Measurements from ENCODE around the gene DNAJC1.

The DNAJC1 gene

DNA sequence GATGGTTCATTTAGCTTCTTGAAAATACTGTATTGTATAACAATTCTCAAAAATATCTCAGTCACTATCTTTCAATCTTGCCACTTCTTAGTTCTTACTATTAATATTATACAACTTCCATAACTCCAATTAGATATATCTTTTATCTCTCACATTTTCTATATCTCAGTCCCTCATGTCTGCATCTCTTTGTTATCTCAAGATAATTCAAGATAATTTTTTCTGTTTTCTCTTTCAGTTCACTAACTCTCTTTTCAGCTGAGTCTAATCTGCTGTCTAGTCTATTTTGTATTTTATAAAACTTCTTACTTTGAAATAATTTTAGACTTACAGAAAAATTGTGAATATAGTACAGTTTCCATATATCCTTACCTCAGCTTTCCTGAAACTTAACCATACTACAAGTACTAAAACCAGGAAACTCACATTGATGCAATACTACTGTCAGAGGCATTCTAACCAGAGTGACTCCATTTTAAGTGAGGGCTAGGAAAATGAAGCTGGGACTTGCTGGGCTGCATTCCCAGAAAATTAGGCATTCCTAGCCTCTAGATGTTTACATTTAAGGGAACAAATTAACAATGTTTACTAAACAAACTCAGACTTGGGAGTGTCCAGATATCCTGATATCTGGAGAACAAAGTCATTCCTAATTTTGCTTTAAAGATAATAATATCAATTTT is 38.4 kb downstream of the DNAJC1 start:
- no peak for DNase-seq (ENCODE audit: low read depth, low spot score)
- H3K27ac ChIP-seq = no peak overlapping the region

DNA sequence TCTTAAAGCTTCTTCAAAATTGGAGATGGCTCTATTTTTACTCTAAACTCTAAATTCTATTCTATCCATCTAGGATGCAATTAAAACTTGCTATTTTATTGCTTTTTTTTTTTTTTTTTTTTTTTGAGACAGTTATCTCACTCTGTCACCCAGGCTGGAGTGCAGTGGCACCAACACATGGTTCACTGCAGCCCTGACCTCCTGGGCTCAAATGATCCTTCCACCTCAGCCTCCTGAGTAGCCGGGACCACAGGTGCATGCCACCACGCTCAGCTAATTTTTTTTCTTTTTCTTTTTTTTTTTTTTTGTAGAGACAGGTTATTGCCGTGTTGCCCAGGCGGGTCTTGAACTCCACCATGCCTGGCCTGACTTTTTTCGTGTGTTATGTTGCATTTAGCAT is 41.2 kb downstream of the DNAJC1 start:
- DNase-seq (ENCODE audit: low read depth, low spot score) = no peak
- H3K27ac ChIP-seq = no peak overlapping the region

DNA sequence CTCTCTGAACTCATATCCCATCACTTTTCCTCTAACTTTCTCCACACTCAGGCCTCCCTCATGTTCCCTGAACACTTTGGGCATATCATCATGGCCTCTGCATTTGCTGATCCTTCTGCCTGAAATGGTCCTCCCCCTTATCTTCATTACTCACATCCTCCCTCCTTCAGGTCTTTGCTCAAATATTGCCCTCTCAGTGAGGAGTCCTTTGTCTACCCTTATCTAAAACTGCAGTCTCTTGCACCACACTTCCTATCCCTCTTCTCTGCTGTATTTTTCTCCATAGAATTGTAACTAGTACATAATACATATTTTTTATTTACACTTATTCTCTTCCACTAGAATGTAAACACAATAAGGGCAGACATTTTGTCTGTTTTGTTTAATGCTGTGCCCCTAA is 41.7 kb downstream of the DNAJC1 start:
- DNase-seq (ENCODE audit: low read depth, low spot score) = no peak
- H3K27ac ChIP-seq = no peak overlapping the region

DNA sequence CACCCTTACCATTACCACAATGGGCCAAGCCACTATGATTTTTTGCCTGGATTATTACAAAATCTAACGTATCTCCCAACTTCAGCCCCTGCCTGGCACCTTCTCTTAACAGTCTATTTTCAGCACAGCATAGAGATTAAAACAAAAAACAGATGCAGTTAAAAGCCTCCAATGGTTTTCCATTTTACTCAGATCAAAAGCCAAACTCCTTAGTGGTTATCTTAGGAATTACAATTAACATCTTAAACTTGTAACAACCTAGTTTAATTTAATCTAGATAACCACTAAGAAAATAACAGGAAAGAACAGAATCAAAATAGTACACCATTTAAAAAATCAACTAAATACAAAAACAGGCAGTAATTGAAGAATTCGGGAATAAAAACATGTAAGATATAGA is 43.5 kb downstream of the DNAJC1 start:
- DNase-seq (ENCODE audit: low read depth, low spot score) = no peak
- H3K27ac ChIP-seq = no peak overlapping the region

DNA sequence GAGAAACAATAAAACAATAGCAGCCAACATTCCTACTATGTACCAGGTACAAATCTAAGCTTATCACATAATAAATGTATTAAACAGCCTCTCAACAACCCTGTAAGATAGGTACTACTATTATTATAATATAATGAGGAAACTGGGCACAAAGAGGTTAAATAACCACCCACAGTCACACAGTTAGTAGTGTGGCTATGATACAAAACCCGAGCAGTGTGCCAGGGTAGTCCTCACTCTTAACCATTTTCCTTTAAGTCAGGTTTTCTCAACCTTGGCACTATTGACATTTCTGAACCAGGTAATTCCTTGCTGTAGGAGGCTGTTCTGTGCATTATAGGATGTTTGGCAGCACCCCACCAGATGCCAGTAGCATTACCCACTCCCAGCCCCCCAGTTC is 48.8 kb downstream of the DNAJC1 start:
- DNase-seq (ENCODE audit: low read depth, low spot score) = no peak

DNA sequence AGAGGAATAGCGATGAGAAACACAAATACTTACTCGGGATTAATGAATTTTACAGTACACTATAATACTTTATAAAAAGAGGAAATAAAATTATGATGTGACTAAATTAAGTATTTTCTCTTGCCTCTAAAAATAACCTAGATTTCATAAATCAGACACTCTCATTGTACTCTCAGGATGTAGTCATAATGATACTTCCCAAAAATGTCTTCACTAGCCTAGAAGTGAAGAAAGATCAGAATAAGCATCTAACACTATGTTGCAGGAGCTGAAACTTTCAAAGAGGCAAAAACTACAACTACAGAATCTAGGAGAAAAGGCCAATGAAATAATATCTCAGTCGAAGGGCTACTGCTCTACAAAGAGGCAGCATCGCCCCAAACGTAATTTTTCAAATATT is 49.4 kb downstream of the DNAJC1 start:
- H3K27ac ChIP-seq = no peak overlapping the region
- DNase-seq (ENCODE audit: low read depth, low spot score) = no peak

More for the DNA sequence above, 48.8 kb downstream of the DNAJC1 start:
- no peak overlapping the region for H3K27ac ChIP-seq

DNA sequence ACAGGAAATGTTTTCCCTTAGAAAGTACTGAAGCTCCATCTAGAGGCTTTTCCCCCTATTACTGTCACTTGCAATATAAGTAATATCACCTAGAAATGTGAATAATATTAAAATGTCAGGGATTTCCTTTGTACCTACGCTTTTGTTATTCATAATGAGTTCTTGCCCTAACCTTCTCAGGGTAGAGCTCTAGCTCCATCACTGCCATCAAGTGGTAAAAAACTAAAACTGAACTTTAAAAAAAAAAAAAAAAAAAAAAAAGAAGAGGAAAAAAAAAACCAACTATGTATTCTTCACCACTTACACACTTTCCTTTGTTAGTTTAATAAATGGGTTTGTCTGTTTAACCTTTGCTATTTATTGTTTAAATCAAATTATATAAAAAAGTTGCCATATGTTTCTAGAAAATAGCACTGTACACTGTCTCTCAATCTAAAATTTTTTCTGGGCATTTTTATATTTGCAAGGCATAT is 49.9 kb downstream of the DNAJC1 start:
- no peak overlapping the region for H3K27ac ChIP-seq
- peak; percentile 34 for DNase-seq (ENCODE audit: low read depth, low spot score)

DNA sequence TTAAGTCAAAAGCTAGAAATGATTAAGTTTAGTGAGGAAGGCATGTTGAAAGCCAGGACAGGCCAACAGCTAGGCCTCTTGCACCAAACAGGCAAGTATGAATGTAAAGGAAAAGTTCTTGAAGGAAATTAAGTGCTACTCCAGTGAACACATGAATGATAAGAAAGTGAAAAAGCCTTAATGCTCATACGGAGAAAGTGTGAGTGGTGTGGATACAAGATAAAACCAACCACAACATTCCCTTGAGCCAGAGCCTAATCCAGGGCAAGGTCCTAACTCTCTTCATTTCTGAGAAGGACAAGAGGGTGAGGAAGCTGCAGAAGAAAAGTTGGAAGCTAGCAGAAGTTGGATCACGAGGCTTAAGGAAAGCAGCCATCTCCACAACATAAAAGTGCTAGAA is 53.0 kb downstream of the DNAJC1 start:
- H3K27ac ChIP-seq = no peak overlapping the region
- no peak for DNase-seq (ENCODE audit: low read depth, low spot score)

DNA sequence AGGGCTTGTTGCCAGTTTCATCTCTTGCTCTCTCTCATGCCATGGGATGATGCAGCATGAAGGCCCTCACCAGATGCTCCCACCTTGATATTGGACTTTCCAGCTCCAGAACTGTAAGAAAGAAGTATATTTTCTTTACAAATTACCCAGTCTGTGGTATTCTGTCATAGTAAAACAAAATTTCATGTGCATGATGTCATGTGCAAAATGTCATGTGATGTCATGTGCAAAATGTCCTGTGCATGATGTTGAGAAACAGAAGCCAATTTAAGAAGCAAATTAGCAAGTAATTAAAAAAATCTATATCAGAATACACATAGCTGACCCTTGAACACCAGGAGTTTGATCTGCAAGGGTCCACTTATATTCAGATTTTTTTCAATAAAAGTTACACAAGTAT is 56.6 kb downstream of the DNAJC1 start:
- H3K27ac ChIP-seq = no peak overlapping the region
- no peak for DNase-seq (ENCODE audit: low read depth, low spot score)

DNA sequence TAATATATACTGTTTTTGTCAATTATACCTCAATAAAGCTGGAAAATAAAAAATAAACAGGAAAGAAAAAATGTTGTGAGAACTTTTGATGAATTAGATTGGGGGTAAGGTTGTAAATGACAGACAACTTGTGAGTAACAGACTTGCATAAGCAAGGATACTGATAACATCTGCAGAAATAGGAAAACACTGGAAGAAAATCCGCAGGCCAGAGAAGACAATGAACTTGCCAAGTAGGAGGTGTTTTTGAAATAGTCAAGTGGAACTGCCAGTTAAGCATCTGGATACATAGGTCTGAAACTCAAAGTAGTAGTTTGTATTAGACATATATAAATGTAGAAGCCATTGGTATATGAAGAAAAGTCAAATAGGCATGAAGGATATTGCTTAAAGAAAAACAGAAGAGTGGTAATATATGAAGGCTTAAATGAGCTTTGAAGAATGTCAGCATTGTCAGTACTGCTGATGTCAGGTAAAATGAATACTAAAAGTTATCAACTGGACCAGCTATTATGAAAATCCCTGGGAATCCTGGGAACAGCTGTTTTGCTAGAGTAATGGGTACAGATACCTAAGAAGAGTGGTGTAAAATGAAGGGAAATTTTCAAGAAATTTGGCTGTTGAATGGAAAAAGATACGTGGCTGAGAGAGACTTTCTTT is 58.7 kb downstream of the DNAJC1 start:
- no peak for DNase-seq (ENCODE audit: low read depth, low spot score)
- H3K27ac ChIP-seq = no peak overlapping the region

DNA sequence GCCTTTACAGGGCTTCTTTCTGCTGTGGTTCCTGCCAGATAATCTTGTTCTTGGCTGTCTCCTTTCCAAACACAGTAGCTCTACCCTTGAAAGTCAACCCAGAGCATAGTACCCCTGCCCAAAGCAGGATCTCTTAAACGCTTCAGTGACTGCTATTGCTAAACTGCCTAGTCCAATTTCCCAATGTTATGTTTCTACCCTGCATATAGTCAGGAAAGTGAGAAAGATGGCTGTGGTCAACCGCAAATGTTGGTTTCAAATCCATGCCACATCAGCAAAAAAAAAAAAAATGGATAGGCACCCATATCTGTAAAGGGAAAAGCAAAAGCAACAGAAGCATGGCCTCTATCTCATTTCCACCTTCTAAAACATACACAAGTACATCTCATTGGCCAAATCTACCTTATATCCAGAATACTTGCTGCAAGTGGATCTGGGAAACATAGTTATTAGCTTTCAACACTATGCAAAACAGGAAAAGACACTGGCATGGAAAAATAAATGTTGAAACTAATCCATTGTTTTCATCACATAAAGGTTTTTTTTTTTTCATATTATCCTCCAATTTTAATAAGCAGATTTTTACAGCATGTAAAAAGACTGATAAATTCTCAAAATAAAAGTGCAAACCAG is 59.8 kb downstream of the DNAJC1 start:
- no peak overlapping the region for H3K27ac ChIP-seq
- DNase-seq (ENCODE audit: low read depth, low spot score) = no peak

DNA sequence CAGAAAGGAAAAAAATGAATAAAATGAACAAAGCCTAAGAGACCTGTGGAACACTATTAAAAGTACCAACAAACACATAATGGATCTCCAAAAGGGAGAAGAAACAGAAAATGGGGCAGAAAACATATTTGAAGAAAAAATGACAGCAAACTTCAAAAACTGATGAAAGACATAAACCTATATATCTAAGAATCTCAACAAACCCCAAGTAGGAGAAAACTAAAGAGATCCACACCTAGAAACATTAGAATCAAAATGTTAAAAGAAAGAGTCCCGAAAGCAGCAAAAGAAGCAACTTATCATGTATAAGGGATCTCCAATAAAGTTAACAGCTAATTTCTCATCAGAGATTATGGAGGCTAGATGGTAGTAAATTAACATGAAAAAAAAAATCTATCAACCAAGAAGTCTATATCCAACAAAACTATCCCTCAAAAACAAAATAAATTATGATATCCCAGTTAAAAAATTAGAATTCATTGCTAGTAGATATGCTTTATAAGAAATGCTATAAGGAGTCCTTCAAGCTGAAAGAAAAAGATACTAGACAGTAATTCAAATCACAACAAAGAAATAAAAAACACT is 68.0 kb downstream of the DNAJC1 start:
- DNase-seq (ENCODE audit: low read depth, low spot score) = no peak
- no peak overlapping the region for H3K27ac ChIP-seq

DNA sequence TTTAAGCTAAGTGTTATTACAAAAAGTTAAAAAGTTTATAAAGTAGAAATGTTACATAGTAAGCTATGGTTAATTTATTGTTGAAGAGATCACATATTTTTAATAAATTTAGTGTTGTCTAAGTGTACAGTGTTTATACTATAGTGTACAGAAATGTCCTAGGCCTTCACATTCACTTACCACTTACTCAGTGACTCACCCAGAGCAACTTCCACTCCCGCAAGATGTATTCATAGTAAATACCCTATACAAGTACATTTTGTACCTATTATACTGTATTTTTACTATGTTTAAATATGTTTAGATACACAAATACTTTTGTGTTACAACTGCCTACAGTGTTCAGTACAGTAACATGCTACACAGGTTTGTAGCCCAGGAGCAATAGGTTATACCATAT is 69.2 kb downstream of the DNAJC1 start:
- DNase-seq (ENCODE audit: low read depth, low spot score) = no peak
- no peak overlapping the region for H3K27ac ChIP-seq

DNA sequence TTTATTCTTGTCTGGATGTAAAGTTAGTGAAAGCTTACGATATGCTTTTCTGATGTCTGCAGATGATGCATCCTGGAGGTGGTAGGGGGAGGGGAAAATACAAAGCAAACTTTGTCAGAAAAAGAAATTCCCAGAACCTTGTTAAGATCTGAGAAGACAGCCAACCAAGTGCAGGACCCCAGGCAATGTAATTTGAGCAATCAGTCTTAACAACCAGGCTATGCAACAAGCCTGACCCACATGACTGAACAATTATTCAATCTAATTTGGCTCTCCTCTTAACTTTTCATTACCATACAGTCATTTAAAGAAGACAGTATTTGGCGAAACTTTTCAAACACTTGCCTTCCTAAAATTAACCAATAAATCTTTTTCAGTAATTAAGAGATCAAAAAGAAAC is 74.5 kb downstream of the DNAJC1 start:
- H3K27ac ChIP-seq = no peak overlapping the region
- no peak for DNase-seq (ENCODE audit: low read depth, low spot score)

DNA sequence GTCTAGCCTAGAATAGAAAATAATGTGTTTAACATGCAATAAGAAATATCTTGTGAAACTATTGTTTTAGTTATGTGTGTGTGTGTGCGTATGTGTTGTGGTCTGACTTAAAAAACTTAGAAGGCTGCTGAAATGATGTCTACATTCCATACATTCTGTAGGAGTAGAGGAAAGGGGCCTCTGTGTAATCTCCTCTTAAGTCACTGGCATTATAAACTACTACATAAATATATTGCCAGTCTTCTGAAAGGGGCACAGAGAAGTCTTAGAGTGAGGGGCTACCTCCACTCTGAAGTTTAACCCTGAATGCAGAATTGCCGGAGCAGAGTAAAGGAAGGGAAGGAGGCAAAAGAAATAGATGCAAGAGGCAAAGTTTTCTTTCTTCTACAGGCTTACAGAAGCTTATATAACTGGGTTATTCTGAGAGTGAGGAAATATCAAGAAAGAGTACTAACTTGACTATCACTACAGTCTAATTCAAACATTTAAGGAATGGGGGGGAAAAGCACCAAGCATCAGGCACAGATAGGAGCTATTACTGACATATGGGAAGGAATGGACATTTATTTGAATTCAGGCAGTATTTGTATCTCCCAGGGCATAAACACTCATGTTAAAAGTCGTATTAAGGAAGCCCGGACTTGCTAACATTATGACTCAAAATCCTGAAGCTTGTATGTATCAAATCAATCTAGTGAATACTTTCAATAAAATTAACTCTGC is 75.7 kb downstream of the DNAJC1 start:
- DNase-seq (ENCODE audit: low read depth, low spot score) = no peak
- peak overlapping the region; percentile 69 for H3K27ac ChIP-seq

DNA sequence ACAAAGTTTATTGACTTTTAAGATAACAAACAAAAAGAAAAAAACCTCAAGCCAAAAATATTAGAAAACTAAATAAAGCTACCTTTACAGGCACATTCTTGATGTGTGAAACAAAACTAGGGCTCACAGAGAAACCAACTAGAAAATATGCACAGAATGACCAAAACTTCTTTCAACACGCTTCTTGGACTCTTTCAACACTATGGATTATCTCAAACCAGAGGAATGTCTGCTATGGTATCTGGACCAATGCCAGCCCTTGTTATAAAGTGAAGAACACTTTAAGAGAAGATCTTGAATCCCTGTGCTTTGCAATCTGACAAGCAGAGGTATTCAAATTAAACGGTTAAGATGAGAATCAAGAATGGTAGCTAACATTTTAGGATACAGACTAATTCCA is 76.6 kb downstream of the DNAJC1 start:
- peak; percentile 59 for DNase-seq (ENCODE audit: low read depth, low spot score)
- peak overlapping the region; percentile 69 for H3K27ac ChIP-seq

DNA sequence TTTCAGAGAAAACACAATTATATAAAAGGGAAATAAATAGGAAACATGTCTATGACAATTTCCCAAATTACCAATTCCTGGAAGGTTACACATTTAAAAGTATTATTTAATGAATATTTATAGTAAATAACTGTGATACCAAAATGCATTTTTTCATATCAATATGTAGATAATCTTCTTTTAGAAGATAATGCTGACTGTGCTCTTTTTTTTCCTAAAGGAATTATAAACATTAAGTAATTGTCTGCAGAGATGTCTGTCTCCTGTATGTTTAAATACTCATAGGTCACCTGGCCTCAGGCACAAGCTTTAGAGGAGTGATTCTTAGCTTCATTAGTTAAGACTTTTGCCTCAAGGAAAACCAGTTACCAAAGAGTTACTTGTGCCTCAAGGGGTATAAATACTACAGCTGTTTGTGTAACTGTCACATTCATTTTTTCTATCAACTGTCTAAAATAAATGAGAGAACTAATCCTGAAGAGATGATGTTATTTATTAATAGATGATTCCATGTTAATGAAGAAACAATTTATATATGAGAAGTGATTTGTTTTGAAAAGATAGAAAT is 77.1 kb downstream of the DNAJC1 start:
- peak overlapping the region; percentile 69 for H3K27ac ChIP-seq

DNA sequence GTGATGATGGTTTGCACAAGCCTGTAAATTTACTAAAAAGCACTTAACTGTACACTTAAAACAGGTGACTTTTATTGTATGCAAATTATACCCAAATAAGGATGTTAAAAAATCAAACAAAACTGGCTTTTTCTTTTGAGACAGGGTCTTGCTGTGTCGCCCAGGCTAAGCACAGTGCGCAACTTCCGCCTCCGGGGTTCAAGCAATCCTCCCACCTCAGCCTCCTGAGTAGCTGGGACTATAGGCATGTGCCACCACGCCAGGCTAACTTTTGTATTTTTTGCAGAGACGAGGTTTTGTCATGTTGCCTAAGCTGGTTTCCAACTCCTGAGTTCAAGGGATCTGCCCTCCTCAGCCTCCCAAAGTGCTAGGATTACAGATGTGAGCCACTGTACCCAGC is 77.7 kb downstream of the DNAJC1 start:
- H3K27ac ChIP-seq = peak overlapping the region; percentile 69
- DNase-seq (ENCODE audit: low read depth, low spot score) = no peak

More for the DNA sequence above, 77.1 kb downstream of the DNAJC1 start:
- DNase-seq (ENCODE audit: low read depth, low spot score) = peak; percentile 14

DNA sequence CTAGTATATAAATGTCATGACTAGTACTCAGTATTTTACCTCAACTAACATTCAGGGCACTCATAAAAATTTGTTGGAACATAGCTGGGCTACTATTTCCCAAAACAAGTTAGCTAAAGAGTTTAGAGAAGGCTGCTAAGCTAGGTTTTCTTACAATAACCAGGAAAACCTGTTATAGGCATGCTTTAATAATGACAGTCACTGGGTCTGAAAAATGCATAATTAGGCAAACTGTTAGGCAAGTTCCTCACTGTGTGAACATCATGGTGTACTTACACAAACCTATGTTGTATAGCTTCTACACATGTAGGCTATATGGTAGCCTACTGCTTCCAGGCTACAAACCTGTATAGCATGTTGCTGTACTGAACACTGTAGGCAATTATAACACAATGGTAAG is 79.0 kb downstream of the DNAJC1 start:
- H3K27ac ChIP-seq = no peak overlapping the region
- DNase-seq (ENCODE audit: low read depth, low spot score) = no peak

DNA sequence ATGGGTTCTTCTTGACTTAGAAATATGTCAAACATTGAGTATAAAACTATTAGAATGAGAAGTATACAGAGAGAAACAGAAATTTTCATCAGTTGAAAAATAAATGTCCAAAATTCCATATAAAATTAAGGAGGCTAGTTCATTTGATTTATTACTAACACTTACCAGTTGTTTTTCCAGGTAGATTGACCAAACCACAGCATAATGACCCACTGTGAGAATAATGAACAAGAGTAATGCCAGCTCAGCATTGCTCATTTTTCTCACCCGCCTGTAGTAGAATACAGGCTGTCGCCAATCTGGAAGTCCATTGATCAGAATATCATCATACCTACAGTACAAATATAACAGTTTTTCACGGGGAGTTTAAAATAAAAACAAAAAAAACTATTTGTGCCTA is 82.9 kb downstream of the DNAJC1 start:
- DNase-seq (ENCODE audit: low read depth, low spot score) = no peak
- no peak overlapping the region for H3K27ac ChIP-seq

Measured in epithelial cell of prostate (primary cell).